GM12864 (cell line): ENCODE data around the gene PUM2.
A peak's percentile ranks its signal among the peaks of the same experiment; 100 is the strongest.

Experiments used
- DNase-seq: peaks from one replicate; pipeline ENCODE4 v3.0.0-alpha.2; 2011; ENCODE audit warnings: low read depth
- H3K4me3 ChIP-seq: 2 replicates; pipeline ENCODE4 v1.5.1; 2011; ENCODE audit warnings: mild to moderate bottlenecking, low read depth, low read length, control low read depth
- TF ChIP-seq, protein P1 (sequence below): IDR thresholded peaks from 2 replicates; pipeline ENCODE4 v1.5.1; 2011; ENCODE audit warnings: low read depth, mild to moderate bottlenecking, moderate library complexity, low read length, control low read depth, inconsistent platforms; ENCODE audit errors: missing control alignments

Gene PUM2

DNA sequence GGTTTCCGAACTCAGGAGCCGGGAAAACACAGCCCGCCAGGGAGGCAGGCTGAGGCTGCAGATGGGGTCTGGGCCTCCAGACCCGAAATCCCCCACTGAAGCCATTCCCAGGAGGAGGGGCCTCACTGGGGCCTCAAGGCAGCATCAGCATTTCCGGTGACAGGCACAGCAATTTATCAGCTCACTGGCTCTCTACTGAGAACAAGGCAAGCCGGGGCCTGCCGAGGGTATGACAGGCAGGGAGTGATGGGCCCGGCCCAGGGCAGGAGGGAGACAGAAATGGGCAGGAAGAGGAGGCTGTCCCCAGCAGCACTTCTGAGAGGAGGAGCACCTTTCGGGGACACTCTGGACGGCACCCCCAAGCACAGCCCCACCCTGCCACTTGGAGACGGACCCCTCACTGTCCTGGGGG lies 138.2 kb downstream of the PUM2 start:
- DNase-seq: no peak
- TF ChIP-seq, protein P1, sequence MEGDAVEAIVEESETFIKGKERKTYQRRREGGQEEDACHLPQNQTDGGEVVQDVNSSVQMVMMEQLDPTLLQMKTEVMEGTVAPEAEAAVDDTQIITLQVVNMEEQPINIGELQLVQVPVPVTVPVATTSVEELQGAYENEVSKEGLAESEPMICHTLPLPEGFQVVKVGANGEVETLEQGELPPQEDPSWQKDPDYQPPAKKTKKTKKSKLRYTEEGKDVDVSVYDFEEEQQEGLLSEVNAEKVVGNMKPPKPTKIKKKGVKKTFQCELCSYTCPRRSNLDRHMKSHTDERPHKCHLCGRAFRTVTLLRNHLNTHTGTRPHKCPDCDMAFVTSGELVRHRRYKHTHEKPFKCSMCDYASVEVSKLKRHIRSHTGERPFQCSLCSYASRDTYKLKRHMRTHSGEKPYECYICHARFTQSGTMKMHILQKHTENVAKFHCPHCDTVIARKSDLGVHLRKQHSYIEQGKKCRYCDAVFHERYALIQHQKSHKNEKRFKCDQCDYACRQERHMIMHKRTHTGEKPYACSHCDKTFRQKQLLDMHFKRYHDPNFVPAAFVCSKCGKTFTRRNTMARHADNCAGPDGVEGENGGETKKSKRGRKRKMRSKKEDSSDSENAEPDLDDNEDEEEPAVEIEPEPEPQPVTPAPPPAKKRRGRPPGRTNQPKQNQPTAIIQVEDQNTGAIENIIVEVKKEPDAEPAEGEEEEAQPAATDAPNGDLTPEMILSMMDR: no peak
- H3K4me3 ChIP-seq: peak overlapping the region; percentile 15; the same call in 1 of the 2 replicates

DNA sequence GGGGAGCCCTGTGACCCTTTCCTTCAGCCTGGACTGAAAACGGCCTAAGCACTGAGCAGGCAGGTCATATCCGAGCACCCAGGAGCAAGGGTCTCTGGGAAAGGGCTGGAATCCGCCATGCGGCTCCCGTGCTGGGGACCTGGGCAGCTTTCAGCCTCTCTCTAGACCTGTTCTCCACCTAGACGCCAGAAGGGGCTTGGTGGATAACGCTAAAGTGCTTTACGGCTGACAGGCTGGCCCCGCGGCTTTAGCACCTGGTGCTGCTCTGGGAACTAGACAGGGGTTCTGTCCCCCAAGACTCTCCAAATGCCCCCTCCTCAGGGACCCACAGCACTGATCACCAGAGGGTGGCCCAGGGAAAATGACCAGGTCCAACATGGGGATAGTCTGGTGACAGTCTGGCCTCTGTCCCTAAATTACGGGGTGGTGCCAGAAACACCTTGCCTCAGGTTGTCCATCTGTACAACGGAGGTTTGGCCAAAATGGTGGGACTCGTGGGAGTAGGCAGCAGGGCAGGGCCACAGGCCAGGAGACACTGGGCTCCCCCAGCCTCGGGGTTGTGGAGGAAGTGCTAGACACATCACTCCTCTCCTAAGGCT lies 138.7 kb downstream of the PUM2 start:
- H3K4me3 ChIP-seq: no peak overlapping the region
- TF ChIP-seq, protein P1: no peak

DNA sequence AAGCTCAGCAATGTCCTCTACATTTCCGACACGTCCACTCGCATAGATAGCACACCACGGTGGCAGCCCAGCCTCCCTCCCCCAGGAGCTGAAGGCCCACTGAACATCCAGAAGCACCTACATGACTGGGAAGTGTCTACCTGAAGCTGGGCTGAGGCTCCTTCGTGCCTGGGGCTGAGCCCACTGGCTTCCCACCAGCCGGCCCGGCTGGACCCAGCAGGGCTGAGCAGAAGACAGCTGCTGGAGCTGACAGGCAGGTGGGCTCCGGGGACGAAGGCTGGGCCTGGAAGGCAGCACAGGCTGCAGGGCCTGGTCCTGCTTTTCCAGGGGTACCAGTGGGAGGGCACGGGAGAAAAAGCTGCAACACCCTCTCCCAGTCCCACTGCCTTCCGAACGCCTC lies 139.2 kb downstream of the PUM2 start:
- TF ChIP-seq, protein P1: no peak
- H3K4me3 ChIP-seq: no peak overlapping the region
- no peak for DNase-seq

More for the DNA sequence above, 138.7 kb downstream of the PUM2 start:
- DNase-seq: no peak

DNA sequence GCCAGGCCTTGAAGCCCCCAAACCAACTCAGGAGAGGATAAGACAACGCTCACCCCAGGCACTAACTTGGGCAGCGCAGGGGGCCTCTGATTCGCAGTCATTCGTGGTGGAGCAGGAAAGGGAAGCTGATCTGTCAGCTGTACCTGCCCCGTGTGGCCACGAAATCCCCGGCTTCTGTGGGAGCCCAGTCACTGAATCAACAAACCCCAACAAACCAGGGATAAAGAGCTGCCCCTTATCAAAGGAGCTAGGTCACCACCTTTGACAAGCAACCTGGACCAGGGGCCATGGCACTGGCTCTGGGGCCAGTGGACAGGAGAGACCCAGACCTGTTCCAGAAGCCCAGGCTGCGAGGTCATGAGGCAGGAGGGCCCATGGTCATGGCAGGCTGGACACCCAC lies 140.2 kb downstream of the PUM2 start:
- TF ChIP-seq, protein P1: no peak
- H3K4me3 ChIP-seq: no peak overlapping the region
- DNase-seq: no peak

DNA sequence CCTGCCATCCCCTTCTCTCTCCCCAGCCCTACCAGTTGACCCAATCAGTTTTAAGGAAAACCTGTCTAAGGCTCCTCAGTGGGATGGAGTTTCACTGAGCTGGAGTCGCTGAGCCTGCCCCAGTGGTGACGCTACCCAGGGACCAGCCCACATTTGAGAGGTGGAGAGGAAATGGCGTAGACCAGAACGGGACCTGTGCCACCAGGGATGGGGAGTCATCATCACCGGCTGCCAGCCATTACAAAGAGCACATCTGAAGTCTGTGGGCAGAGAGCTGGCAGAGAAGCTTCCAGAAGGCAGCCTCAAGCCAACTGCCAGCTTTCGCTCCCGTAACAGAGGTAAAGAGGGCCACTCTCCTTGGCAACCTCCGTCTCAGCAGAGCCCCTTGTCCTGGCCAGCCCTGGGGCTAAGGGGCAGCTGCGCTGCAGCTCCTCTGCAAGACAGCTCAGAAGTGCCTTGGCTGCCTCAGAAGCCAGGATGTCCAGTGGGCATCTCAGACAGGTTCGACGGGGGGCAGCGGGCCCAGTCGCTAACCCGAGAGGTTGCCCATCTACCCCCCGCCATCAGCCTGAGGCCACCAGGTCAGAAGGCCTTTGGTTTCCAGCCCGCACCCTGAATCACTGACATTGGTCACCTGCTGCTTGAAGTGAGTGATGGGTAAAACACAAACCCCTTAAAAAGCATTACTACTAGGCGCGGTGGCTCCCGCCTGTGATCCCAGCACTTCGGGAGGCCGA lies 141.1 kb downstream of the PUM2 start:
- DNase-seq: no peak
- TF ChIP-seq, protein P1: no peak
- H3K4me3 ChIP-seq: no peak overlapping the region

DNA sequence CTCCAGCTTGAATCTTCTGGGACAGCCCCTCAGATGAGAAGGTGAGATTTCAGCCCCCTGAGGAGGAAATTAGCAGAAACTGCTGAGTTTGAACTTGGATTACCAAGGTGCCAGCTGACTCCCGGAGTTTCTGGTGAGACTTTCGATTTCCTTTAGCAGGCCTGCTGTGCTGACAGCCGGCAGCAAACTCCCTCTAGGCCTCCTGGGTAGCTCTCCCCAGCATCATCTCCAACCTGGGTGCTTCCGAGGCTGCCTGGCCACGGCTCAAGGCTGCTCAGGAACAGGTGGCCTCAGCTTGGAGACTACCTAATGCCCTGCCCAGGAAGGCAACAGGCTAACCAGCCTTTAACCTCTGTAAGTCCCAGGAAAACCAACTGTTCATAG lies 142.2 kb downstream of the PUM2 start:
- DNase-seq: no peak
- no peak overlapping the region for H3K4me3 ChIP-seq
- TF ChIP-seq, protein P1: no peak

DNA sequence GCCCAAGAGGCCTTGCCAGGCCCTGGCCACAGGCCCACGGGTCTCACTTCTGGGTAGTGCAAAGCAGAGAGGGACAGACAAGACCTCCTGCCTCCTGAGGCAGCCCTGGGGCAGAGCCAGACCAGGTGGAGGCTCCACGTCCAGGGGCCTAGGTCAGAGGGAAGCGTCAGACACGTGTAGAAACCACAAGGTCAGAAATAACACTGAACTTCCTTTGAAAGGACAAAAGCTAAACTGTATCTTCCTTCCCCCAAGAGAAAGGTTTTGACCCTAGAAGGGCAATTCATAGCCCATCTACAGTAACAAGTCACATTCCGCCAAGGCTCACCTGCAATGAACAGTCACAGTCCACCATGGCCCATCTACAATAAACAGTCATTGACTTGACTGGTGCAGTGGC lies 143.6 kb downstream of the PUM2 start:
- DNase-seq: no peak
- TF ChIP-seq, protein P1: no peak
- no peak overlapping the region for H3K4me3 ChIP-seq
